K562 (cell line): ENCODE data around the gene ACAT1. TPM values are rescaled to one million over a fixed set of nuclear protein-coding genes. Genes with fewer than 3 reads are reported as not detected.
A peak's percentile ranks its signal among the peaks of the same experiment; 100 is the strongest.

Experiments
- ATAC-seq: fragments of 200-7000 bp; cut with Tn5 transposase; 3 replicates; pipeline ENCODE4 v1.9.1; 2020; ENCODE audit warnings: moderate library complexity
- BruUV-seq: library from RNA; stranded (reverse); fragments of 400-500 nt; replicated peaks from 2 replicates; lab custom pipeline; 2021; lab: Mats Ljungman, UMichigan
- CTCF ChIA-PET: fragments of 300-600 bp; formaldehyde crosslinking; extraction: SDS; loops from one replicate; lab custom pipeline; 2021; ENCODE audit warnings: low intra/inter-chr PET ratio; lab: Yijun Ruan, JAX
- POLR2A ChIA-PET: fragments of 300-600, 350-650 bp; sonication (Branson Sonifier 250); formaldehyde crosslinking; extraction: SDS; loops from one replicate; lab custom pipeline; 2021; ENCODE audit warnings: antibody characterized with exemption, inconsistent platforms; lab: Yijun Ruan, JAX
- DNase-seq, 4 experiments: peaks; one replicate each; pipeline versions ENCODE4 v3.0.0 to v3.0.0-alpha.2; 2011 to 2018; ENCODE audit warnings: low spot score in 3 of 4, mixed read lengths in 3 of 4; ENCODE audit errors: extremely low read depth in 1 of 4
- FAIRE-seq: peaks from 2 replicates; lab custom pipeline; 2011; peaks lifted over from hg19 to GRCh38; lab: Jason Lieb, UNC
- H2AFZ ChIP-seq: 2 replicates; pipeline ENCODE4 v1.6.0; 2011; ENCODE audit warnings: low read depth, low read length, control low read depth, inconsistent platforms
- H3K27ac ChIP-seq: fragments of 200-600 bp; 3 replicates; pipeline ENCODE4 v1.8.0; 2011; ENCODE audit warnings: low read depth, mild to moderate bottlenecking, control low read depth, inconsistent platforms, low read length, moderate library complexity, mixed read lengths; ENCODE audit errors: extremely low read depth
- H3K27me3 ChIP-seq, 2 experiments: fragments of 300-600 bp in 1 of 2; 2 replicates in 1 of 2; 3 replicates in 1 of 2; pipeline versions ENCODE4 v1.6.0 to v1.8.0; 2011; ENCODE audit warnings: inconsistent platforms in 2 of 2, low read length in 2 of 2, mild to moderate bottlenecking in 1 of 2, mixed read lengths in 1 of 2, moderate library complexity in 1 of 2; ENCODE audit not compliant: control insufficient read depth in 2 of 2, insufficient read depth in 2 of 2
- H3K36me3 ChIP-seq: fragments of 300-600 bp; 3 replicates; pipeline ENCODE4 v1.8.0; 2011; ENCODE audit warnings: mild to moderate bottlenecking, low read length, inconsistent platforms; ENCODE audit not compliant: control insufficient read depth, insufficient read depth
- H3K4me1 ChIP-seq, 2 experiments: fragments of 200-600 bp in 1 of 2; replicated peaks in 1 of 2; 2 replicates in 1 of 2; 3 replicates in 1 of 2; pipeline versions ENCODE4 v1.5.1 to v1.8.0; 2011; ENCODE audit warnings: inconsistent platforms in 2 of 2, low read length in 2 of 2, mild to moderate bottlenecking in 1 of 2, mixed read lengths in 1 of 2, moderate library complexity in 1 of 2; ENCODE audit not compliant: control insufficient read depth in 2 of 2, insufficient read depth in 2 of 2
- H3K4me2 ChIP-seq: 2 replicates; pipeline ENCODE4 v1.6.1; 2011; ENCODE audit warnings: low read length, control low read depth, inconsistent platforms, mixed read lengths; ENCODE audit not compliant: insufficient read depth
- H3K4me3 ChIP-seq: fragments of 200-600 bp; sonication (generic), shearing (Covaris generic); 2 replicates; pipeline ENCODE4 v1.5.1; 2016; ENCODE audit warnings: control low read depth, inconsistent platforms
- H3K79me2 ChIP-seq: fragments of 200-600 bp; 3 replicates; pipeline ENCODE4 v1.8.0; 2011; ENCODE audit warnings: low read length, inconsistent platforms; ENCODE audit not compliant: control insufficient read depth, insufficient read depth
- H3K9ac ChIP-seq, 2 experiments: 2 replicates each; pipeline versions ENCODE4 v1.6.0 to v1.6.1; 2011; ENCODE audit warnings: low read depth in 2 of 2, low read length in 2 of 2, control low read depth in 1 of 2, inconsistent platforms in 1 of 2, mild to moderate bottlenecking in 1 of 2, mixed read lengths in 1 of 2; ENCODE audit not compliant: insufficient read depth in 1 of 2
- H3K9me1 ChIP-seq: one replicate; pipeline ENCODE4 v1.6.0; 2011; ENCODE audit warnings: inconsistent platforms, mild to moderate bottlenecking, low read length, moderate library complexity; ENCODE audit not compliant: control insufficient read depth, insufficient read depth
- H3K9me3 ChIP-seq: replicated peaks from 2 replicates; pipeline ENCODE4 v1.5.1; 2011; ENCODE audit warnings: low read depth, low read length, inconsistent platforms; ENCODE audit not compliant: control insufficient read depth, insufficient read depth
- H4K20me1 ChIP-seq: replicated peaks from 2 replicates; pipeline ENCODE4 v1.6.1; 2011; ENCODE audit warnings: low read length, inconsistent platforms, mixed read lengths; ENCODE audit not compliant: control insufficient read depth, insufficient read depth
- ARID3A ChIP-seq: IDR thresholded peaks from 2 replicates; pipeline ENCODE4 v1.6.1; 2012; ENCODE audit warnings: low read depth, low read length, improper control_type of control experiment, borderline replicate concordance
- ARNT ChIP-seq, 2 experiments: fragments of 450-650 bp; IDR thresholded peaks; 2 replicates each; pipeline ENCODE4 v1.6.1; 2016; ENCODE audit warnings: mild to moderate bottlenecking in 1 of 2
- ATF7 ChIP-seq: fragments of 450-650 bp; IDR thresholded peaks from 2 replicates; pipeline ENCODE4 v1.7.1; 2014; ENCODE audit warnings: mild to moderate bottlenecking, moderate library complexity
- DEAF1 ChIP-seq: fragments of 450-650 bp; formaldehyde crosslinking; IDR thresholded peaks from 2 replicates; pipeline ENCODE4 v1.4.0; 2020; ENCODE audit warnings: mild to moderate bottlenecking, moderate library complexity
- MCM7 ChIP-seq, 2 experiments: fragments of 450-650 bp; IDR thresholded peaks; 2 replicates each; pipeline ENCODE4 v1.6.1; 2016 to 2018
- POLR2G ChIP-seq: fragments of 200-400 bp; formaldehyde crosslinking; IDR thresholded peaks from 2 replicates; pipeline ENCODE4 v1.6.1; 2017; ENCODE audit warnings: low read depth, mild to moderate bottlenecking, antibody characterized with exemption, low read length, moderate library complexity
- RAD21 ChIP-seq, 2 experiments: fragments of 250-450 bp in 1 of 2; fragments of 450-650 bp in 1 of 2; sonication (Bioruptor Pico) in 1 of 2; formaldehyde crosslinking in 1 of 2; IDR thresholded peaks in 1 of 2; conservative IDR thresholded peaks in 1 of 2; 2 replicates each; pipeline versions ENCODE4 v1.4.0 to v1.8.0; 2020 to 2022; ENCODE audit warnings: mild to moderate bottlenecking in 2 of 2, moderate library complexity in 1 of 2
- REST ChIP-seq, 2 experiments: fragments of 450-650 bp; formaldehyde crosslinking in 1 of 2; IDR thresholded peaks; 2 replicates each; pipeline versions ENCODE4 v1.4.0 to v1.6.1; 2014 to 2020; ENCODE audit warnings: mild to moderate bottlenecking in 2 of 2, borderline replicate concordance in 1 of 2, low read depth in 1 of 2
- SMC3 ChIP-seq: conservative IDR thresholded peaks from 2 replicates; pipeline ENCODE4 v1.6.1; 2011; ENCODE audit warnings: low read depth, low read length, improper control_type of control experiment; ENCODE audit not compliant: insufficient read depth
- in situ Hi-C: fragments of 300-500 bp; cut with MboI; formaldehyde crosslinking; loops from 4 replicates; pipeline ENCODE4 v1.15.0; 2018; ENCODE audit warnings: inconsistent platforms, mixed read lengths
- intact Hi-C: fragments of 100-400 bp; cut with micrococcal nuclease; formaldehyde crosslinking; loops from 2 replicates; pipeline ENCODE4 v1.14.2; 2022
- polyA plus RNA-seq, 8 experiments: library from polyadenylated mRNA; depleted of rRNA in 4 of 8; stranded (reverse) in 5 of 8; unstranded in 3 of 8; fragments of >200 nt; fragmentation: Nextera tagmentation in 2 of 8; fragmentation: Illumina TruSeq in 1 of 8; extraction: Ambion mirVana in 2 of 8; extraction: Trizol in 1 of 8; gene quantifications; 2 replicates each; pipeline versions ENCODE4 v1.2.1 to v1.2.3, GENCODE V29; 2011 to 2014; ENCODE audit warnings: inconsistent platforms in 1 of 8, missing spikeins in 1 of 8
- total RNA-seq, 7 experiments: library from RNA; depleted of rRNA in 6 of 7; stranded (reverse); fragments of >200 nt in 6 of 7; fragmentation: Illumina TruSeq in 2 of 7; extraction: Trizol in 2 of 7; gene quantifications; 2 replicates each; pipeline versions ENCODE4 v1.2.1 to v1.2.3, GENCODE V29; 2011 to 2021; ENCODE audit warnings: low replicate concordance in 1 of 7

ACAT1 gene
- total and polyA plus RNA-seq, 9 of the 15 experiments (the other 6 are each of a cell fraction or from before 2014, with no cell fraction given) = 65.1 to 204 (median 104) TPM

- DNase-seq (peak in 3 of 4 experiments; percentile 20 to 59 (median 47)), ATAC-seq (no peak), FAIRE-seq (no peak)
- ChIA-PET POLR2A (no interaction called here), CTCF (interaction anchor here (0.8 to 1.5 kb wide), 3 partner anchors 105 to 537 kb away, joined by 4 to 8 read pairs (median 7); partner anchors contain the start of gene NPAT)
- Histone ChIP-seq H3K9me3 (no peaks in the 10 kb centered on the region), H3K9me1 (no peaks in the 10 kb centered on the region), H4K20me1 (0 out of 2 replicates have a peak, but pooled peaks cover 3% of the 10 kb centered on the region), H3K79me2 (peaks cover 14% of the 10 kb centered on the region), H3K9ac (no peak overlapping the region), H3K4me3 (no peak overlapping the region), H3K4me1 (peaks cover 6 to 14% of the 10 kb centered on the region in 2 experiments; a peak in 3 of 5 replicates), H3K4me2 (no peak overlapping the region), H3K36me3 (no peaks in the 10 kb centered on the region), H2AFZ (no peak overlapping the region), H3K27ac (no peak overlapping the region), H3K27me3 (no peaks in the 10 kb centered on the region)
- in situ Hi-C loops (no loop called here), intact Hi-C loops (loop anchor here (1.0 kb wide), 1 partner anchor 530 kb away; no protein-coding TSS in a partner anchor)
- BruUV-seq = no TSS peak
- TF ChIP-seq ARID3A (peak; percentile 22; the same call in 1 of the 2 replicates), REST (IDR thresholded peaks at IDR 0.05; ENCODE audit: borderline replicate concordance) (peak; percentile 61; the same call in 1 of the 2 replicates), REST (CRISPR knock-in tag; IDR thresholded peaks at IDR 0.05; ENCODE audit: low read depth) (no peak), RAD21 (CRISPR knock-in tag; conservative IDR thresholded peaks at IDR 0.05 in 1 of 2, IDR thresholded peaks at IDR 0.05 in 1 of 2) (peak; percentile 77 to 85), MCM7 (IDR thresholded peaks at IDR 0.05) (no peak), ATF7 (no peak), SMC3 (0 out of 2 replicates have a peak, but pooled peaks have one; percentile 35), POLR2G (no peak), ARNT (IDR thresholded peaks at IDR 0.05) (no peak), DEAF1 (CRISPR knock-in tag) (peak; percentile 77)
These were observed 3.5 kb upstream of the ACAT1 start for GRCh38 chr11:108117746-108118371.
